Caco-2 (cell line): ENCODE measurements around the gene CPB2. TPM values are rescaled to one million over a fixed set of nuclear protein-coding genes. Genes with fewer than 3 reads are reported as not detected.

Source experiments
- BruUV-seq: library from RNA; stranded (reverse); fragments of 400-500 nt; replicated peaks from 2 replicates; lab custom pipeline; 2021; lab: Mats Ljungman, UMichigan
- CTCF ChIA-PET: fragments of 300-600 bp; sonication (Branson Sonifier 250); formaldehyde crosslinking; loops from one replicate; lab custom pipeline; 2022; ENCODE audit warnings: antibody characterized with exemption; lab: Charles Lee
- POLR2A ChIA-PET: fragments of 300-600 bp; sonication (Branson Sonifier 250); formaldehyde crosslinking; loops from one replicate; lab custom pipeline; 2022; ENCODE audit warnings: antibody characterized with exemption; lab: Charles Lee
- DNase-seq, 2 experiments: peaks; one replicate each; pipeline versions ENCODE4 v3.0.0 to v3.0.0-alpha.2; 2020 to 2022
- H3K27me3 ChIP-seq: replicated peaks from 2 replicates; pipeline ENCODE4 v1.6.0; 2011; ENCODE audit warnings: low read length; ENCODE audit not compliant: control insufficient read depth, insufficient read depth
- H3K36me3 ChIP-seq: 2 replicates; pipeline ENCODE4 v1.5.1; 2011; ENCODE audit warnings: low read length; ENCODE audit not compliant: control insufficient read depth, insufficient read depth
- H3K4me1 ChIP-seq: fragments of 250-450 bp; sonication (Bioruptor Pico); 2 replicates; pipeline ENCODE4 v1.5.1; 2020; ENCODE audit warnings: mild to moderate bottlenecking
- H3K4me3 ChIP-seq: 2 replicates; pipeline ENCODE4 v1.5.1; 2011; ENCODE audit warnings: low read depth, mild to moderate bottlenecking, control low read depth, low read length
- H3K9me3 ChIP-seq: fragments of 250-450 bp; sonication (Bioruptor Pico); 2 replicates; pipeline ENCODE4 v1.5.1; 2020; ENCODE audit warnings: mild to moderate bottlenecking, moderate library complexity
- H3K27ac Mint-ChIP-seq: one replicate; pipeline ENCODE4 v1.8.0; 2022; ENCODE audit warnings: mixed read lengths; ENCODE audit not compliant: unreplicated experiment
- H3K27me3 Mint-ChIP-seq: one replicate; pipeline ENCODE4 v1.8.0; 2022; ENCODE audit warnings: mixed read lengths; ENCODE audit not compliant: insufficient read depth, unreplicated experiment
- H3K36me3 Mint-ChIP-seq: one replicate; pipeline ENCODE4 v1.8.0; 2022; ENCODE audit warnings: mild to moderate bottlenecking, mixed read lengths; ENCODE audit not compliant: insufficient read depth, unreplicated experiment
- H3K4me1 Mint-ChIP-seq: one replicate; pipeline ENCODE4 v1.8.0; 2022; ENCODE audit warnings: low read depth, mixed read lengths; ENCODE audit not compliant: unreplicated experiment
- H3K4me3 Mint-ChIP-seq: one replicate; pipeline ENCODE4 v1.8.0; 2022; ENCODE audit warnings: mild to moderate bottlenecking, moderate library complexity, mixed read lengths; ENCODE audit not compliant: unreplicated experiment
- H3K9me3 Mint-ChIP-seq: one replicate; pipeline ENCODE4 v1.8.0; 2022; ENCODE audit warnings: mixed read lengths; ENCODE audit not compliant: unreplicated experiment
- CTCF ChIP-seq, 2 experiments: fragments of 200-600 bp in 1 of 2; IDR thresholded peaks; 1 replicate in 1 of 2; 2 replicates in 1 of 2; pipeline versions ENCODE4 v1.5.1 to v1.8.0; 2011 to 2022; ENCODE audit warnings: antibody characterized with exemption in 1 of 2, control low read depth in 1 of 2, inconsistent platforms in 1 of 2, low read depth in 1 of 2, low read length in 1 of 2, mild to moderate bottlenecking in 1 of 2, moderate library complexity in 1 of 2; ENCODE audit not compliant: insufficient read depth in 1 of 2, severe bottlenecking in 1 of 2, unreplicated experiment in 1 of 2
- intact Hi-C: fragments of 100-400 bp; cut with micrococcal nuclease; formaldehyde crosslinking; loops from one replicate; pipeline ENCODE4 v1.10.0; 2022; ENCODE audit not compliant: unreplicated experiment
- total RNA-seq: library from RNA; stranded (reverse); gene quantifications from 2 replicates; pipeline ENCODE4 v1.2.3, GENCODE V29; 2022

The CPB2 gene
- total RNA-seq, 1 experiment from 2014 or later: 0.18 TPM

GRCh38 chr13:46040763-46041162 is 64.1 kb downstream of the CPB2 start:
- no peak for DNase-seq
- POLR2A ChIA-PET: no interaction called here

GRCh38 chr13:46039411-46040182 is 65.2 kb downstream of the CPB2 start:
- Mint-ChIP-seq H3K9me3 (no peaks in the 10 kb centered on the region), H3K27me3 (no peaks in the 10 kb centered on the region), H3K36me3 (peaks cover 21% of the 10 kb centered on the region), H3K27ac (no peak overlapping the region), H3K4me1 (peaks cover 6% of the 10 kb centered on the region), H3K4me3 (no peak overlapping the region)
- H3K9me3 ChIP-seq: no peaks in the 10 kb centered on the region
- H3K36me3 ChIP-seq: no peaks in the 10 kb centered on the region
- no peak overlapping the region for H3K4me3 ChIP-seq
- H3K4me1 ChIP-seq: no peaks in the 10 kb centered on the region
- BruUV-seq: no TSS peak
- POLR2A ChIA-PET: no interaction called here
- no peaks in the 10 kb centered on the region for H3K27me3 ChIP-seq
- no peak for DNase-seq
- no peak for TF ChIP-seq CTCF (IDR thresholded peaks at IDR 0.05; ENCODE audit: insufficient read depth in 1 of 2, low read depth in 1 of 2, low read length in 1 of 2, severe bottlenecking in 1 of 2, unreplicated experiment in 1 of 2)
- CTCF ChIA-PET: no interaction called here
- intact Hi-C loops: no loop called here

More at GRCh38 chr13:46040763-46041162, 64.1 kb downstream of the CPB2 start:
- Mint-ChIP-seq H3K36me3 (peaks cover 21% of the 10 kb centered on the region), H3K4me3 (no peak overlapping the region), H3K9me3 (no peaks in the 10 kb centered on the region), H3K27me3 (no peaks in the 10 kb centered on the region), H3K4me1 (no peaks in the 10 kb centered on the region), H3K27ac (no peak overlapping the region)
- Histone ChIP-seq H3K9me3 (no peaks in the 10 kb centered on the region), H3K4me3 (no peak overlapping the region), H3K4me1 (no peaks in the 10 kb centered on the region), H3K36me3 (no peaks in the 10 kb centered on the region), H3K27me3 (no peaks in the 10 kb centered on the region)
- TF ChIP-seq CTCF (IDR thresholded peaks at IDR 0.05; ENCODE audit: insufficient read depth in 1 of 2, low read depth in 1 of 2, low read length in 1 of 2, severe bottlenecking in 1 of 2, unreplicated experiment in 1 of 2): no peak
- intact Hi-C loops: no loop called here
- CTCF ChIA-PET: no interaction called here
- BruUV-seq: no TSS peak

GRCh38 chr13:46038296-46038695 is 66.5 kb downstream of the CPB2 start:
- Mint-ChIP-seq H3K27me3 (no peaks in the 10 kb centered on the region), H3K9me3 (no peaks in the 10 kb centered on the region), H3K4me1 (peaks cover 6% of the 10 kb centered on the region), H3K27ac (no peak overlapping the region), H3K4me3 (no peak overlapping the region), H3K36me3 (peaks cover 21% of the 10 kb centered on the region)
- no peak for DNase-seq
- intact Hi-C loops: no loop called here
- TF ChIP-seq CTCF (IDR thresholded peaks at IDR 0.05; ENCODE audit: insufficient read depth in 1 of 2, low read depth in 1 of 2, low read length in 1 of 2, severe bottlenecking in 1 of 2, unreplicated experiment in 1 of 2): no peak
- no peaks in the 10 kb centered on the region for H3K36me3 ChIP-seq
- CTCF ChIA-PET: no interaction called here
- H3K27me3 ChIP-seq: no peaks in the 10 kb centered on the region
- H3K4me1 ChIP-seq: no peaks in the 10 kb centered on the region
- POLR2A ChIA-PET: no interaction called here
- no TSS peak for BruUV-seq
- no peaks in the 10 kb centered on the region for H3K9me3 ChIP-seq
- no peak overlapping the region for H3K4me3 ChIP-seq
